K562 (cell line): ENCODE measurements around the gene SLC39A11. TPM values are rescaled to one million over a fixed set of nuclear protein-coding genes. Genes with fewer than 3 reads are reported as not detected.

Experiments used
- ATAC-seq: fragments of 200-7000 bp; cut with Tn5 transposase; 3 replicates; pipeline ENCODE4 v1.9.1; 2020; ENCODE audit warnings: moderate library complexity
- BruUV-seq: library from RNA; stranded (reverse); fragments of 400-500 nt; replicated peaks from 2 replicates; lab custom pipeline; 2021; lab: Mats Ljungman, UMichigan
- CTCF ChIA-PET: fragments of 300-600 bp; formaldehyde crosslinking; extraction: SDS; loops from one replicate; lab custom pipeline; 2021; ENCODE audit warnings: low intra/inter-chr PET ratio; lab: Yijun Ruan, JAX
- POLR2A ChIA-PET: fragments of 300-600, 350-650 bp; sonication (Branson Sonifier 250); formaldehyde crosslinking; extraction: SDS; loops from one replicate; lab custom pipeline; 2021; ENCODE audit warnings: antibody characterized with exemption, inconsistent platforms; lab: Yijun Ruan, JAX
- DNase-seq, 4 experiments: peaks; one replicate each; pipeline versions ENCODE4 v3.0.0 to v3.0.0-alpha.2; 2011 to 2018; ENCODE audit warnings: low spot score in 3 of 4, mixed read lengths in 3 of 4; ENCODE audit errors: extremely low read depth in 1 of 4
- FAIRE-seq: peaks from 2 replicates; lab custom pipeline; 2011; peaks lifted over from hg19 to GRCh38; lab: Jason Lieb, UNC
- H2AFZ ChIP-seq: 2 replicates; pipeline ENCODE4 v1.6.0; 2011; ENCODE audit warnings: low read depth, low read length, control low read depth, inconsistent platforms
- H3K27ac ChIP-seq: fragments of 200-600 bp; 3 replicates; pipeline ENCODE4 v1.8.0; 2011; ENCODE audit warnings: low read depth, mild to moderate bottlenecking, control low read depth, inconsistent platforms, low read length, moderate library complexity, mixed read lengths; ENCODE audit errors: extremely low read depth
- H3K27me3 ChIP-seq, 2 experiments: fragments of 300-600 bp in 1 of 2; 2 replicates in 1 of 2; 3 replicates in 1 of 2; pipeline versions ENCODE4 v1.6.0 to v1.8.0; 2011; ENCODE audit warnings: inconsistent platforms in 2 of 2, low read length in 2 of 2, mild to moderate bottlenecking in 1 of 2, mixed read lengths in 1 of 2, moderate library complexity in 1 of 2; ENCODE audit not compliant: control insufficient read depth in 2 of 2, insufficient read depth in 2 of 2
- H3K36me3 ChIP-seq: fragments of 300-600 bp; 3 replicates; pipeline ENCODE4 v1.8.0; 2011; ENCODE audit warnings: mild to moderate bottlenecking, low read length, inconsistent platforms; ENCODE audit not compliant: control insufficient read depth, insufficient read depth
- H3K4me1 ChIP-seq, 2 experiments: fragments of 200-600 bp in 1 of 2; replicated peaks in 1 of 2; 2 replicates in 1 of 2; 3 replicates in 1 of 2; pipeline versions ENCODE4 v1.5.1 to v1.8.0; 2011; ENCODE audit warnings: inconsistent platforms in 2 of 2, low read length in 2 of 2, mild to moderate bottlenecking in 1 of 2, mixed read lengths in 1 of 2, moderate library complexity in 1 of 2; ENCODE audit not compliant: control insufficient read depth in 2 of 2, insufficient read depth in 2 of 2
- H3K4me2 ChIP-seq: 2 replicates; pipeline ENCODE4 v1.6.1; 2011; ENCODE audit warnings: low read length, control low read depth, inconsistent platforms, mixed read lengths; ENCODE audit not compliant: insufficient read depth
- H3K4me3 ChIP-seq: fragments of 200-600 bp; sonication (generic), shearing (Covaris generic); 2 replicates; pipeline ENCODE4 v1.5.1; 2016; ENCODE audit warnings: control low read depth, inconsistent platforms
- H3K79me2 ChIP-seq: fragments of 200-600 bp; 3 replicates; pipeline ENCODE4 v1.8.0; 2011; ENCODE audit warnings: low read length, inconsistent platforms; ENCODE audit not compliant: control insufficient read depth, insufficient read depth
- H3K9ac ChIP-seq, 2 experiments: 2 replicates each; pipeline versions ENCODE4 v1.6.0 to v1.6.1; 2011; ENCODE audit warnings: low read depth in 2 of 2, low read length in 2 of 2, control low read depth in 1 of 2, inconsistent platforms in 1 of 2, mild to moderate bottlenecking in 1 of 2, mixed read lengths in 1 of 2; ENCODE audit not compliant: insufficient read depth in 1 of 2
- H3K9me1 ChIP-seq: one replicate; pipeline ENCODE4 v1.6.0; 2011; ENCODE audit warnings: inconsistent platforms, mild to moderate bottlenecking, low read length, moderate library complexity; ENCODE audit not compliant: control insufficient read depth, insufficient read depth
- H3K9me3 ChIP-seq: replicated peaks from 2 replicates; pipeline ENCODE4 v1.5.1; 2011; ENCODE audit warnings: low read depth, low read length, inconsistent platforms; ENCODE audit not compliant: control insufficient read depth, insufficient read depth
- H4K20me1 ChIP-seq: replicated peaks from 2 replicates; pipeline ENCODE4 v1.6.1; 2011; ENCODE audit warnings: low read length, inconsistent platforms, mixed read lengths; ENCODE audit not compliant: control insufficient read depth, insufficient read depth
- CHCHD3 ChIP-seq: fragments of 250-450 bp; sonication (Bioruptor Pico); IDR thresholded peaks from 2 replicates; pipeline ENCODE4 v2.1.2; 2022; ENCODE audit warnings: mild to moderate bottlenecking
- EWSR1 ChIP-seq: fragments of 450-650 bp; IDR thresholded peaks from 2 replicates; pipeline ENCODE4 v1.6.1; 2018; ENCODE audit warnings: borderline replicate concordance, mild to moderate bottlenecking, low read depth, moderate library complexity; ENCODE audit not compliant: partially characterized antibody
- FUS ChIP-seq: fragments of 200-400 bp; formaldehyde crosslinking; optimal IDR thresholded peaks from 2 replicates; pipeline ENCODE3; 2017; ENCODE audit warnings: low read depth, low read length
- KLF6 ChIP-seq: fragments of 250-450 bp; sonication (Bioruptor Pico); IDR thresholded peaks from 2 replicates; pipeline ENCODE4 v1.4.0; 2020; ENCODE audit warnings: mild to moderate bottlenecking, moderate library complexity, borderline replicate concordance
- MECOM ChIP-seq: fragments of 250-450 bp; sonication (Bioruptor Pico); IDR thresholded peaks from 2 replicates; pipeline ENCODE4 v1.8.0; 2022; ENCODE audit warnings: inconsistent platforms
- MXI1 ChIP-seq: IDR thresholded peaks from 2 replicates; pipeline ENCODE4 v1.6.1; 2011; ENCODE audit warnings: low read depth, mild to moderate bottlenecking, improper control_type of control experiment, low read length
- NFXL1 ChIP-seq: fragments of 450-650 bp; formaldehyde crosslinking; IDR thresholded peaks from 2 replicates; pipeline ENCODE4 v1.4.0; 2021; ENCODE audit warnings: mild to moderate bottlenecking
- PHF21A ChIP-seq: fragments of 450-650 bp; IDR thresholded peaks from 2 replicates; pipeline ENCODE4 v1.6.1; 2017; ENCODE audit warnings: low read depth, borderline replicate concordance
- PTTG1 ChIP-seq: fragments of 450-650 bp; IDR thresholded peaks from 2 replicates; pipeline ENCODE4 v1.6.1; 2016; ENCODE audit warnings: low read depth, mild to moderate bottlenecking, missing genetic modification characterization, missing compliant biosample characterization
- RFX5 ChIP-seq: IDR thresholded peaks from 2 replicates; pipeline ENCODE4 v1.6.1; 2011; ENCODE audit warnings: low read depth, mild to moderate bottlenecking, improper control_type of control experiment, low read length
- ZNF398 ChIP-seq: fragments of 250-450 bp; sonication (Bioruptor Pico); IDR thresholded peaks from 2 replicates; pipeline ENCODE4 v1.8.0; 2021; ENCODE audit warnings: moderate library complexity, mild to moderate bottlenecking, inconsistent platforms
- ZNF41 ChIP-seq: fragments of 250-450 bp; sonication (Bioruptor Pico); conservative IDR thresholded peaks from 2 replicates; pipeline ENCODE4 v1.4.0; 2020; ENCODE audit warnings: mild to moderate bottlenecking
- ZNF699 ChIP-seq: fragments of 250-450 bp; sonication (Bioruptor Pico); IDR thresholded peaks from 2 replicates; pipeline ENCODE4 v1.8.0; 2021; ENCODE audit warnings: mild to moderate bottlenecking, moderate library complexity; ENCODE audit not compliant: insufficient replicate concordance
- WGBS: fragments of 100-300 bp; shearing (Covaris generic); methylation state at CpG from one replicate; pipeline ENCODE4 v1.1.6; 2016; ENCODE audit warnings: low coverage, mixed read lengths; ENCODE audit not compliant: insufficient coverage; ENCODE audit errors: missing lambda C conversion rate; 5-methylcytosine and 5-hydroxymethylcytosine counted together
- in situ Hi-C: fragments of 300-500 bp; cut with MboI; formaldehyde crosslinking; loops from 4 replicates; pipeline ENCODE4 v1.15.0; 2018; ENCODE audit warnings: inconsistent platforms, mixed read lengths
- intact Hi-C: fragments of 100-400 bp; cut with micrococcal nuclease; formaldehyde crosslinking; loops from 2 replicates; pipeline ENCODE4 v1.14.2; 2022
- polyA plus RNA-seq, 8 experiments: library from polyadenylated mRNA; depleted of rRNA in 4 of 8; stranded (reverse) in 5 of 8; unstranded in 3 of 8; fragments of >200 nt; fragmentation: Nextera tagmentation in 2 of 8; fragmentation: Illumina TruSeq in 1 of 8; extraction: Ambion mirVana in 2 of 8; extraction: Trizol in 1 of 8; gene quantifications; 2 replicates each; pipeline versions ENCODE4 v1.2.1 to v1.2.3, GENCODE V29; 2011 to 2014; ENCODE audit warnings: inconsistent platforms in 1 of 8, missing spikeins in 1 of 8
- total RNA-seq, 7 experiments: library from RNA; depleted of rRNA in 6 of 7; stranded (reverse); fragments of >200 nt in 6 of 7; fragmentation: Illumina TruSeq in 2 of 7; extraction: Trizol in 2 of 7; gene quantifications; 2 replicates each; pipeline versions ENCODE4 v1.2.1 to v1.2.3, GENCODE V29; 2011 to 2021; ENCODE audit warnings: low replicate concordance in 1 of 7

The SLC39A11 gene
- total and polyA plus RNA-seq, 9 of the 15 experiments (the other 6 are each of a cell fraction or from before 2014, with no cell fraction given) = 10.5 to 26.4 (median 13.4) TPM

DNA sequence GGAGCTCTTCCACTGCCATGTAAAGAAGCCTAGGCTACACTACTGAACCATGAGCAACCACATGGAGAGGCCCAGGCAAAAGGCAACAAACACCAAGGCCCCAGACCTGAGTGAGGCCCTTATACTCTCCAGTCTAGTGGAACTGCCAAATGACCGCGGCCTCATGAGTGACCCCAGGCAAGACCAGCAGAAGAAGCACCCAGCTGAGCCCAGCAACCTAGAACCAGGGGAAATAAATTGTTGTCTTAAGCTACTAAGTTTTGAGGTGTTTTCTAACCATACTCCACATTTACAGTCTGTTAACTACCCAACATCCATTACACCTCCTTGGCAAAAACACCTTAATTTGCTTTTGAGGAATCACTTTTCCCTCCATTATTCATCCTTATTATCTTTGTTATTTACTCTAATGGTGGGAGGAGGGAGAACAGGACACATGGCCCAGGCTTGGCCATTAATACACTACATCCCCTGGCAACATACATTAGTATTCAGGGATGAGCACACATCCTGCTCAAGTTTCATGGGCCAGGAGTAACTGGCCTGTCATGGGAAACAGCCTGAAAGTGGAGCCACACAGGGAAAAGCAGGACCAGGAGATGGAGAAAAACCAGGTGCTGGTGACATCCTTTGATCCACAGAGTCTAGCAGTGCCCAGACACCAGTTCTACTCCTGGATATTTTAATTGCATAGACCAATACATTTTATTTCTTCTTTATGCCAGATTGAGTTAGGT lies 26.2 kb downstream of the SLC39A11 start:
- H2AFZ ChIP-seq = no peak overlapping the region
- no peaks in the 10 kb centered on the region for H4K20me1 ChIP-seq
- H3K9ac ChIP-seq = no peak overlapping the region
- no peak for TF ChIP-seq CHCHD3 (CRISPR knock-in tag)
- TF ChIP-seq PTTG1 (tag) = no peak
- TF ChIP-seq ZNF699 = no peak
- no peak for TF ChIP-seq MECOM
- no peak for TF ChIP-seq NFXL1
- no peak for TF ChIP-seq RFX5
- TF ChIP-seq ZNF398 = no peak
- TF ChIP-seq PHF21A = no peak
- TF ChIP-seq FUS = no peak
- no peak for TF ChIP-seq ZNF41
- no peak for TF ChIP-seq KLF6
- TF ChIP-seq MXI1 = no peak
- TF ChIP-seq EWSR1 = no peak
- in situ Hi-C loops = no loop called here
- no peak for ATAC-seq
- BruUV-seq = no TSS peak
- no peak overlapping the region for H3K4me3 ChIP-seq
- H3K4me1 ChIP-seq = no peaks in the 10 kb centered on the region; a peak in 1 of 5 replicates
- CTCF ChIA-PET = no interaction called here
- no peak overlapping the region for H3K4me2 ChIP-seq
- no peak for DNase-seq
- no peaks in the 10 kb centered on the region for H3K9me1 ChIP-seq
- intact Hi-C loops = no loop called here
- H3K27ac ChIP-seq = no peak overlapping the region
- H3K9me3 ChIP-seq = no peaks in the 10 kb centered on the region
- no peaks in the 10 kb centered on the region for H3K36me3 ChIP-seq
- no peaks in the 10 kb centered on the region for H3K27me3 ChIP-seq
- no peaks in the 10 kb centered on the region for H3K79me2 ChIP-seq
- FAIRE-seq = no peak
- POLR2A ChIA-PET = interaction anchor here (1.5 kb wide), 1 partner anchor 13 kb away, joined by 4 read pairs; no protein-coding TSS in a partner anchor
- 96% methylated on average over 2 of the region's 2 CpGs for WGBS
